K562 (cell line): ENCODE results near the gene WTAP. TPM values are rescaled to one million over a fixed set of nuclear protein-coding genes. Genes with fewer than 3 reads are reported as not detected.

ENCODE experiments used
- ADNP ChIP-seq: fragments of 200-800 bp; sonication (Bioruptor generic); IDR thresholded peaks from 2 replicates; pipeline ENCODE4 v1.6.1; 2016; ENCODE audit warnings: missing genetic modification characterization, missing compliant biosample characterization
- ARID1B ChIP-seq: fragments of 450-650 bp; IDR thresholded peaks from 2 replicates; pipeline ENCODE4 v1.6.1; 2016; ENCODE audit warnings: antibody characterized with exemption, mild to moderate bottlenecking, inconsistent platforms
- CAMTA2 ChIP-seq: fragments of 250-450 bp; sonication (Bioruptor Pico); conservative IDR thresholded peaks from 2 replicates; pipeline ENCODE4 v1.5.1; 2022
- EP400 ChIP-seq: fragments of 450-650 bp; IDR thresholded peaks from 2 replicates; pipeline ENCODE4 v1.6.1; 2017; ENCODE audit warnings: antibody characterized with exemption, mild to moderate bottlenecking, moderate library complexity
- HEY1 ChIP-seq: fragments of 250-450 bp; sonication (Bioruptor Pico); IDR thresholded peaks from 2 replicates; pipeline ENCODE4 v1.5.0; 2020; ENCODE audit warnings: mild to moderate bottlenecking, moderate library complexity, borderline replicate concordance
- JUND ChIP-seq, 2 experiments: IDR thresholded peaks; 2 replicates in 1 of 2; 3 replicates in 1 of 2; pipeline ENCODE4 v1.6.1; 2011; ENCODE audit warnings: borderline replicate concordance in 2 of 2, low read depth in 2 of 2, low read length in 2 of 2, improper control_type of control experiment in 1 of 2, missing biosample characterization in 1 of 2, missing genetic modification characterization in 1 of 2, missing genetic modification reagents in 1 of 2
- NR2C1 ChIP-seq, 2 experiments: fragments of 450-650 bp; IDR thresholded peaks; 2 replicates each; pipeline ENCODE4 v1.6.1; 2017; ENCODE audit warnings: mild to moderate bottlenecking in 2 of 2, antibody characterized with exemption in 1 of 2, inconsistent platforms in 1 of 2, missing compliant biosample characterization in 1 of 2, missing genetic modification characterization in 1 of 2
- NR2C2 ChIP-seq, 2 experiments: fragments of 200-800 bp in 1 of 2; sonication (Bioruptor generic) in 1 of 2; sonication (generic) in 1 of 2; formaldehyde crosslinking in 1 of 2; IDR thresholded peaks; 2 replicates each; pipeline versions ENCODE4 v1.6.1 to v1.8.0; 2016 to 2022; ENCODE audit warnings: mild to moderate bottlenecking in 1 of 2, missing compliant biosample characterization in 1 of 2, missing genetic modification characterization in 1 of 2, missing genetic modification reagents in 1 of 2
- PHB ChIP-seq: fragments of 250-450 bp; sonication (Bioruptor Pico); IDR thresholded peaks from 2 replicates; pipeline ENCODE4 v1.5.0; 2021
- RAD21 ChIP-seq, 2 experiments: fragments of 250-450 bp in 1 of 2; fragments of 450-650 bp in 1 of 2; sonication (Bioruptor Pico) in 1 of 2; formaldehyde crosslinking in 1 of 2; IDR thresholded peaks in 1 of 2; conservative IDR thresholded peaks in 1 of 2; 2 replicates each; pipeline versions ENCODE4 v1.4.0 to v1.8.0; 2020 to 2022; ENCODE audit warnings: mild to moderate bottlenecking in 2 of 2, moderate library complexity in 1 of 2
- ZBTB8A ChIP-seq: fragments of 450-650 bp; IDR thresholded peaks from 2 replicates; pipeline ENCODE4 v1.6.1; 2018; ENCODE audit warnings: mild to moderate bottlenecking, moderate library complexity; ENCODE audit not compliant: partially characterized antibody
- ZNF445 ChIP-seq: fragments of 250-450 bp; sonication (Bioruptor Pico); IDR thresholded peaks from 2 replicates; pipeline ENCODE4 v1.4.0; 2020; ENCODE audit warnings: low read depth, mild to moderate bottlenecking, moderate library complexity
- polyA plus RNA-seq, 8 experiments: library from polyadenylated mRNA; depleted of rRNA in 4 of 8; stranded (reverse) in 5 of 8; unstranded in 3 of 8; fragments of >200 nt; fragmentation: Nextera tagmentation in 2 of 8; fragmentation: Illumina TruSeq in 1 of 8; extraction: Ambion mirVana in 2 of 8; extraction: Trizol in 1 of 8; gene quantifications; 2 replicates each; pipeline versions ENCODE4 v1.2.1 to v1.2.3, GENCODE V29; 2011 to 2014; ENCODE audit warnings: inconsistent platforms in 1 of 8, missing spikeins in 1 of 8
- total RNA-seq, 7 experiments: library from RNA; depleted of rRNA in 6 of 7; stranded (reverse); fragments of >200 nt in 6 of 7; fragmentation: Illumina TruSeq in 2 of 7; extraction: Trizol in 2 of 7; gene quantifications; 2 replicates each; pipeline versions ENCODE4 v1.2.1 to v1.2.3, GENCODE V29; 2011 to 2021; ENCODE audit warnings: low replicate concordance in 1 of 7
- TF ChIP-seq, protein P1 (sequence below), 2 experiments: fragments of 450-650 bp in 1 of 2; IDR thresholded peaks; 2 replicates each; pipeline ENCODE4 v1.6.1; 2011 to 2017; ENCODE audit warnings: low read depth in 2 of 2, antibody characterized with exemption in 1 of 2, borderline replicate concordance in 1 of 2, low read length in 1 of 2, mild to moderate bottlenecking in 1 of 2, mixed read lengths in 1 of 2; ENCODE audit not compliant: control insufficient read depth in 1 of 2
- TF ChIP-seq, protein P2 (sequence below): fragments of 450-650 bp; conservative IDR thresholded peaks from 2 replicates; pipeline ENCODE4 v1.6.1; 2016; ENCODE audit warnings: missing genetic modification characterization, low read depth, mild to moderate bottlenecking, control low read depth, missing compliant biosample characterization
- TF ChIP-seq, protein P3 (sequence below): fragments of 250-450 bp; sonication (Bioruptor Pico); IDR thresholded peaks from 2 replicates; pipeline ENCODE4 v1.8.0; 2022; ENCODE audit warnings: moderate library complexity, mild to moderate bottlenecking, inconsistent platforms
- TF ChIP-seq, protein P4 (sequence below): fragments of 450-650 bp; formaldehyde crosslinking; IDR thresholded peaks from 2 replicates; pipeline ENCODE4 v1.4.0; 2022; ENCODE audit warnings: mild to moderate bottlenecking, moderate library complexity
- TF ChIP-seq, protein P5 (sequence below): fragments of 250-450 bp; sonication (Bioruptor Pico); IDR thresholded peaks from 2 replicates; pipeline ENCODE4 v1.5.0; 2021

Gene WTAP
- total and polyA plus RNA-seq, 9 of the 15 experiments (the other 6 are each of a cell fraction or from before 2014, with no cell fraction given) = 52.4 to 156 (median 110) TPM

DNA sequence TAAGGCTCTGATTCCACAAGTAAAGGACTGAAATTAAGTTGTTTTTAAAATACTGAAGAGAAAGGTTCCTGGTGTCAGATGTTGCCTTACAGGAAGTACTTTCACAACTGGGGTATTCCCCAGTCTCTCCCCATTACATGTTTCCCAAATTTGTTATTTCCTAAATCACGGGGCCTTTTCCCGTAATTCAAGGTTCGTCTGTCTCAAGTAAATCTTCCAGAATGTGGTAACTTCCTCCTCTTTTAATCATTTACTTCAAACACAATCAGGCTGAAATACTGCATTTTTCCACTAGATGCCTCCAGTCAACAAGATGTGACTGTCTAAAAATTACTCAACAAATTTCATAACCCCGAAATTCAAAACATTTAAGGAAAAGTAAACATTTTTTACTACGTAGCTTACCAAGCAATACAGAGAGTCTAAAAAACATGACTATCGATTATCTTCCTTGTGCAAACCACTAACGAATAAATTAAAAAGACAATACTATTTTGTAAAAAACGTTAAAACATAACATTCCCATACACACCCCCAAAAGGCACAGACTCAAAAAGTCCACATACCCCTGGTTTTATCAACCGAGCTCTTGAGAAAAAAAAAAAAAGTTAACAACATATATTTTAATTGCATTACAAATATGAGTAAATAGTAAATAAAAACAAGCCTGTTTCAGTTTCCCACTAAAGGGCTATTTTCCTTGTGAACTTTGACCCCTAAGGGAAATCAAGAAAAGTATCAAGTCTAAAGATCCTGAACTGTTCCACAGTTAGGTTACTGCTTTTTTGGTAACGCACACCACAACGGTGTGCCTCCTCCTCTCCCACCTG lies 36.0 kb upstream of the WTAP start (continued):
- TF ChIP-seq, protein P1, sequence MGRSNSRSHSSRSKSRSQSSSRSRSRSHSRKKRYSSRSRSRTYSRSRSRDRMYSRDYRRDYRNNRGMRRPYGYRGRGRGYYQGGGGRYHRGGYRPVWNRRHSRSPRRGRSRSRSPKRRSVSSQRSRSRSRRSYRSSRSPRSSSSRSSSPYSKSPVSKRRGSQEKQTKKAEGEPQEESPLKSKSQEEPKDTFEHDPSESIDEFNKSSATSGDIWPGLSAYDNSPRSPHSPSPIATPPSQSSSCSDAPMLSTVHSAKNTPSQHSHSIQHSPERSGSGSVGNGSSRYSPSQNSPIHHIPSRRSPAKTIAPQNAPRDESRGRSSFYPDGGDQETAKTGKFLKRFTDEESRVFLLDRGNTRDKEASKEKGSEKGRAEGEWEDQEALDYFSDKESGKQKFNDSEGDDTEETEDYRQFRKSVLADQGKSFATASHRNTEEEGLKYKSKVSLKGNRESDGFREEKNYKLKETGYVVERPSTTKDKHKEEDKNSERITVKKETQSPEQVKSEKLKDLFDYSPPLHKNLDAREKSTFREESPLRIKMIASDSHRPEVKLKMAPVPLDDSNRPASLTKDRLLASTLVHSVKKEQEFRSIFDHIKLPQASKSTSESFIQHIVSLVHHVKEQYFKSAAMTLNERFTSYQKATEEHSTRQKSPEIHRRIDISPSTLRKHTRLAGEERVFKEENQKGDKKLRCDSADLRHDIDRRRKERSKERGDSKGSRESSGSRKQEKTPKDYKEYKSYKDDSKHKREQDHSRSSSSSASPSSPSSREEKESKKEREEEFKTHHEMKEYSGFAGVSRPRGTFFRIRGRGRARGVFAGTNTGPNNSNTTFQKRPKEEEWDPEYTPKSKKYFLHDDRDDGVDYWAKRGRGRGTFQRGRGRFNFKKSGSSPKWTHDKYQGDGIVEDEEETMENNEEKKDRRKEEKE (IDR thresholded peaks at IDR 0.05; ENCODE audit: borderline replicate concordance in 1 of 2, control insufficient read depth in 1 of 2, low read depth in 2 of 2, low read length in 1 of 2) = no peak
- TF ChIP-seq HEY1 (CRISPR knock-in tag) = no peak
- TF ChIP-seq, protein P2, sequence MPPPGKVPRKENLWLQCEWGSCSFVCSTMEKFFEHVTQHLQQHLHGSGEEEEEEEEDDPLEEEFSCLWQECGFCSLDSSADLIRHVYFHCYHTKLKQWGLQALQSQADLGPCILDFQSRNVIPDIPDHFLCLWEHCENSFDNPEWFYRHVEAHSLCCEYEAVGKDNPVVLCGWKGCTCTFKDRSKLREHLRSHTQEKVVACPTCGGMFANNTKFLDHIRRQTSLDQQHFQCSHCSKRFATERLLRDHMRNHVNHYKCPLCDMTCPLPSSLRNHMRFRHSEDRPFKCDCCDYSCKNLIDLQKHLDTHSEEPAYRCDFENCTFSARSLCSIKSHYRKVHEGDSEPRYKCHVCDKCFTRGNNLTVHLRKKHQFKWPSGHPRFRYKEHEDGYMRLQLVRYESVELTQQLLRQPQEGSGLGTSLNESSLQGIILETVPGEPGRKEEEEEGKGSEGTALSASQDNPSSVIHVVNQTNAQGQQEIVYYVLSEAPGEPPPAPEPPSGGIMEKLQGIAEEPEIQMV = 0 out of 2 replicates have a peak, but pooled peaks have one; percentile 11
- TF ChIP-seq JUND (IDR thresholded peaks at IDR 0.05; ENCODE audit: borderline replicate concordance, low read depth, low read length) = peak; percentile 38; the same call in 1 of the 2 replicates
- peak; percentile 12; the same call in 1 of the 3 replicates for TF ChIP-seq JUND (tag; IDR thresholded peaks at IDR 0.05; ENCODE audit: borderline replicate concordance, low read depth, low read length)
- no peak for TF ChIP-seq CAMTA2 (CRISPR knock-in tag)
- TF ChIP-seq ARID1B = no peak
- TF ChIP-seq PHB (CRISPR knock-in tag) = no peak
- no peak for TF ChIP-seq ZBTB8A
- TF ChIP-seq, protein P3, sequence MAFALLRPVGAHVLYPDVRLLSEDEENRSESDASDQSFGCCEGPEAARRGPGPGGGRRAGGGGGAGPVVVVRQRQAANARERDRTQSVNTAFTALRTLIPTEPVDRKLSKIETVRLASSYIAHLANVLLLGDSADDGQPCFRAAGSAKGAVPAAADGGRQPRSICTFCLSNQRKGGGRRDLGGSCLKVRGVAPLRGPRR (CRISPR knock-in tag) = no peak
- peak; percentile 92 to 96 for TF ChIP-seq RAD21 (CRISPR knock-in tag; conservative IDR thresholded peaks at IDR 0.05 in 1 of 2, IDR thresholded peaks at IDR 0.05 in 1 of 2)
- TF ChIP-seq ZNF445 = no peak
- TF ChIP-seq NR2C2 (CRISPR knock-in tag; IDR thresholded peaks at IDR 0.05) = peak; percentile 85; the same call in 1 of the 2 replicates
- TF ChIP-seq NR2C2 (tag; IDR thresholded peaks at IDR 0.05) = peak; percentile 95
- TF ChIP-seq, protein P4, sequence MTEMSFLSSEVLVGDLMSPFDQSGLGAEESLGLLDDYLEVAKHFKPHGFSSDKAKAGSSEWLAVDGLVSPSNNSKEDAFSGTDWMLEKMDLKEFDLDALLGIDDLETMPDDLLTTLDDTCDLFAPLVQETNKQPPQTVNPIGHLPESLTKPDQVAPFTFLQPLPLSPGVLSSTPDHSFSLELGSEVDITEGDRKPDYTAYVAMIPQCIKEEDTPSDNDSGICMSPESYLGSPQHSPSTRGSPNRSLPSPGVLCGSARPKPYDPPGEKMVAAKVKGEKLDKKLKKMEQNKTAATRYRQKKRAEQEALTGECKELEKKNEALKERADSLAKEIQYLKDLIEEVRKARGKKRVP (CRISPR knock-in tag) = no peak
- no peak for TF ChIP-seq ADNP (tag)
- TF ChIP-seq, protein P5, sequence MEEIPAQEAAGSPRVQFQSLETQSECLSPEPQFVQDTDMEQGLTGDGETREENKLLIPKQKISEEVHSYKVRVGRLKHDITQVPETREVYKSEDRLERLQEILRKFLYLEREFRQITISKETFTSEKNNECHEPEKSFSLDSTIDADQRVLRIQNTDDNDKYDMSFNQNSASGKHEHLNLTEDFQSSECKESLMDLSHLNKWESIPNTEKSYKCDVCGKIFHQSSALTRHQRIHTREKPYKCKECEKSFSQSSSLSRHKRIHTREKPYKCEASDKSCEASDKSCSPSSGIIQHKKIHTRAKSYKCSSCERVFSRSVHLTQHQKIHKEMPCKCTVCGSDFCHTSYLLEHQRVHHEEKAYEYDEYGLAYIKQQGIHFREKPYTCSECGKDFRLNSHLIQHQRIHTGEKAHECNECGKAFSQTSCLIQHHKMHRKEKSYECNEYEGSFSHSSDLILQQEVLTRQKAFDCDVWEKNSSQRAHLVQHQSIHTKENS (CRISPR knock-in tag) = no peak
- TF ChIP-seq NR2C1 (IDR thresholded peaks at IDR 0.05) = peak; percentile 90
- TF ChIP-seq NR2C1 (tag; IDR thresholded peaks at IDR 0.05) = peak; percentile 91
- peak; percentile 23; the same call in 1 of the 2 replicates for TF ChIP-seq EP400
